ENCODE results near the gene BICC1.

DNA sequence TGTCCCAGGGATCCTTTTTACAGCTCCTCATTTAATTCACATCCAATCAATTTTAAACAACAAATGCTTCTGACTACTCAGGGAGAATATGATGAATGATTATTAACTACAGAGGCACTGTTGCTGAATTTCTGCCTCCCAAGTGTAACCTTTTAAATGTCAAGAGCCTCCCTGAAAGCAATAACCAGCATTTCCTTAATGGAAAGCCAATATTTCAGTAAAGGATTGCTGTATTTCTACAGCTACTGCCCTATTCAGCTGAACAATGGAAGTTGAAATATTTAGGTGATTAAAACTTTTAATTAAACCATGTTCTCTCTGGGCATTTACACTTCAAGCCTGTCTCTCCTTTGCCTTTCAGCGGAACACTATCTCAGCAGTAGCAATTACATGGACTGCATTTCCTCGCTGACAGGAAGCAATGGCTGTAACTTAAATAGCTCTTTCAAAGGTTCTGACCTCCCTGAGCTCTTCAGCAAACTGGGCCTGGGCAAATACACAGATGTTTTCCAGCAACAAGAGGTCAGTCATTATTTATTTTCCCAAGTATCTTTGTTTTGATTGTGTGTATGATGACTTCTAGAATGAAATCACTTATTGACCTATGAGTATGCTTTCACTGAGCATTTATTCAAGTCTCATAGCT lies 304.7 kb downstream of the BICC1 start:
- TF ChIP-seq CTCF (IDR thresholded peaks at IDR 0.05; ENCODE audit: low read length): no peak
- no peak for TF ChIP-seq EZH2 (IDR thresholded peaks at IDR 0.05; ENCODE audit: borderline replicate concordance, low read length)

Data from OCI-LY1 (cell line).